ENCODE results near the gene RBMX. TPM values are rescaled to one million over a fixed set of nuclear protein-coding genes. Genes with fewer than 3 reads are reported as not detected.
"Not testable (repeated sequence)": the region's sequence is repeated elsewhere in the genome, so short reads cannot be mapped to it uniquely, and the experiment has no call there.

The RBMX gene
- polyA plus RNA-seq, 1 donor: 553 TPM

GRCh38 chrX:136890596-136890995 lies 10.1 kb upstream of the RBMX start:
- not testable (repeated sequence) for DNase-seq

GRCh38 chrX:136889269-136889668 lies 8.7 kb upstream of the RBMX start:
- no peak for DNase-seq

- no peak for DNase-seq
These were observed 498 bp downstream of the RBMX start for GRCh38 chrX:136880003-136880451.

- no peak for DNase-seq
These were observed 1.4 kb downstream of the RBMX start for GRCh38 chrX:136879001-136879687.

GRCh38 chrX:136878423-136878822 lies 2.1 kb downstream of the RBMX start:
- no peak for DNase-seq

GRCh38 chrX:136874114-136874513 lies 6.4 kb downstream of the RBMX start:
- not testable (repeated sequence) for DNase-seq

GRCh38 chrX:136873210-136873609 lies 7.3 kb downstream of the RBMX start:
- not testable (repeated sequence) for DNase-seq

- DNase-seq: no peak
These were observed 8.3 kb downstream of the RBMX start for GRCh38 chrX:136872091-136872700.

- no peak for DNase-seq
These were observed 10.5 kb downstream of the RBMX start for GRCh38 chrX:136870064-136870463.

GRCh38 chrX:136868283-136869055 lies 12.1 kb downstream of the RBMX start:
- no peak for DNase-seq

- DNase-seq: no peak
These were observed 13.0 kb downstream of the RBMX start for GRCh38 chrX:136867518-136867917.

GRCh38 chrX:136867096-136867491 lies 13.4 kb downstream of the RBMX start:
- DNase-seq: no peak

- DNase-seq: no peak
These were observed 14.0 kb downstream of the RBMX start for GRCh38 chrX:136866337-136867095.

- DNase-seq: no peak
These were observed 15.0 kb downstream of the RBMX start for GRCh38 chrX:136865270-136866158.

- no peak for DNase-seq
These were observed 16.7 kb downstream of the RBMX start for GRCh38 chrX:136863826-136864225.

GRCh38 chrX:136862546-136862945 lies 18.0 kb downstream of the RBMX start:
- DNase-seq: no peak

- DNase-seq: no peak
These were observed 18.6 kb downstream of the RBMX start for GRCh38 chrX:136861877-136862276.

GRCh38 chrX:136858007-136858756 lies 22.3 kb downstream of the RBMX start:
- DNase-seq: no peak

GRCh38 chrX:136856551-136856950 lies 24.0 kb downstream of the RBMX start:
- DNase-seq: no peak

GRCh38 chrX:136856050-136856449 lies 24.5 kb downstream of the RBMX start:
- no peak for DNase-seq

- DNase-seq: no peak
These were observed 29.0 kb downstream of the RBMX start for GRCh38 chrX:136851526-136851925.

All from left kidney (tissue), 2 donors.